GM18909 (cell line): ENCODE data around the gene STK32B.

Experiments
- ATAC-seq: cut with Tn5 transposase; IDR thresholded peaks from one replicate; pipeline ENCODE4 v1.9.1; 2021; ENCODE audit warnings: mild to moderate bottlenecking; ENCODE audit not compliant: unreplicated experiment, poor library complexity

STK32B gene

GRCh38 chr4:5460106-5460801 lies 409.0 kb downstream of the STK32B start:
- no peak for ATAC-seq

DNA sequence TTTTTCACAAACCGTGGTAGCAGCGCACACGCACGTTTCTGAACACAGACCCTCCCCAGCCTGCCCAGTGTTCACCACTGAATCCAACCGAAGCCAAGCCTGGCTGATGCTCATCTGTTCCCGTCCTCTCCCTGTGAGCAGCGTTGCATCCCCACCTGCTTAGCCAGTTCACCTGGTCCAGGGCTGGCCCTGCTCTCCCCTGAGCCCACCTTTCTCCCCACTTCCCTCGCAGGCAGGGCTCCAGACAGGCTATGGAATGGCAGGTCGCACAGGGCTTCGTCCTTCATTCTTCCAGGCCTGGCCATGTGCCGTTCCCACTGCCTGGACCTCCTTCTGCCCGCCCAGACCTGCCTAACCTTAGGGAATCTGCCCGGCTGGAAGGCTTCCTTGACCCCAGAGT lies 410.2 kb downstream of the STK32B start:
- ATAC-seq: no peak

DNA sequence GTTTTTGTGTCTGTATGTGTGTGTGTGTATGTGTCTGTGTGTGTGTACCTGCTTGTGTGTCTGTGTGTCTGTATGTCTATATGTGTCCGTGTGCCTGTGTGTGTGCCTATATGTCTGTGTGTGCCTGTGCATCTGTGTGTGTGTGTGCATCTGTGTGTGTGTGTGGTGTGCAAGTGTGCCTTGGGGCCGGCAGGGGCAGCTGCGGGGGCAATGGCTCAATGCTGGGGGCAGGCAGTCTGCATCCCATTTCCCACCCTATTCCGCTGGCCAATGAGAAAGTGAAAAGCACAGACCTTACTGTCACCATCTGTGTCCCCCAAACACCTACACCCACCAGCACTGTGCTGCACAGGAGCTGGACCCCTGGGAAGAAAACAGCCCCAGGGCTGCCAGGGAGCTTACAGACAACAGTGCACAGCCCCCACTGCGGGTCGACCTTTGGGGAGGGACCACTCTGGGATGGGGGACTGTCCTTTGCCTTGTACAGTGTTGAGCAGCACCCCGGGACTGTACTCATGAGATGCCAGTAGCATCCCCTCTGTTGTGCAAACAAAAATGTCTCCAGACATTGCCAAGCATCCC lies 411.1 kb downstream of the STK32B start:
- ATAC-seq: no peak

DNA sequence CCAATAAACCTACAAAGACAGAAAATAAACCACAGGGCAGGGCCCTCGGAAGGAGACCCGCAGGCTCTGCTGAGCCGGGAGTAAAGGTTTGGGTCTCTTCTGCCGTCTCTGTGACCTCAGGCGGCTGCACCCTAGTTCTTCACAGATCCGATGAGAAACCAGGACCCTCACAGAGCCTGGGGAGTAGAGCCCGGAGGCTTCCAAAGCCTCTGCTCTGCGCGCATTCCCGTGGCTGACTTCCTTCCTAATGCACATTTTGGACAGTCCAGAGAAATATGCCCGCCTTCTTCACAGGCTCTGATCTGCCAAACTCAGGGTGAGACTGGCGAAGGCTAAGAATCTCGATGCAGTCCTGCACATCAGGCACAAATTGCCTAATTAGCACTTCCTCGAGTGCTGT lies 411.6 kb downstream of the STK32B start:
- no peak for ATAC-seq

DNA sequence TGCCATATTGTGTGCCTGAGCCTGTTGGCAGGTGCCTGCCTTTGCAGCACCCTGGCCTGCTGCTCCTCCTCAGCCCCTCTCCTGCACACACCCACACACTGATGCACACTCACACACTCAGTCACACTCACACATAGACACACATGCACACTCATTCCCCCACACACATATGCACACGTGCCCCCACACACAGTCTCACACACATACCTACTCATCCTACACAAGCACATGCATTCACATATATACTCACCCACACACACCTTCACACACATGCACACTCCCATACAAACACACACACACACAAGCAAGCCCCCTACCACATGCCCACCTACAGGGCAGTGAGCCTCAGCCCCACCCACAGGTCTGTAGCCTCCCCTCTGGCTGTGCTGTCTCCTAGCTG lies 412.1 kb downstream of the STK32B start:
- no peak for ATAC-seq

- no peak for ATAC-seq
These were observed 412.8 kb downstream of the STK32B start for GRCh38 chr4:5463936-5464650.

GRCh38 chr4:5465529-5465928 lies 414.2 kb downstream of the STK32B start:
- ATAC-seq: no peak

DNA sequence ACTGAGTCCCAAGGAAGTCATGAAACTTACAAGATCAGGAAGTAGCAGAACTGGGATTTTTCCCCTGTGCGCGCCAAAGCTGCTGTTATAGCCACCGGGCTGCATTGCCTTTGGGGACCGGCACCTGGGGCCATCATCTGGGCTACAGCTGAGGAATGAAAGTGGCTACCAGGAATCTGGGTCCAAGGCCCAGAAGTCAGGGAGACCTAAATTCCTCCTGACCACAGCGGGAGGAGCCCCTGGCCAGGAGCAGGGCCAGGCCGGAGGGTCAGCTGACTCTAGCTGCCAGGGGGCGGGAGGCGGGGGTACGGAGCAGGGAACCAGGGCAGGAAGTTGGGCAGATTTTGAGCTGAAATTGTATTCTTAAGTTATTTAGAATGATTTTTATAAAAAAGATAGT lies 414.7 kb downstream of the STK32B start:
- no peak for ATAC-seq

- ATAC-seq: no peak
These were observed 415.8 kb downstream of the STK32B start for GRCh38 chr4:5467111-5467510.

GRCh38 chr4:5469151-5469775 lies 418.0 kb downstream of the STK32B start:
- no peak for ATAC-seq

DNA sequence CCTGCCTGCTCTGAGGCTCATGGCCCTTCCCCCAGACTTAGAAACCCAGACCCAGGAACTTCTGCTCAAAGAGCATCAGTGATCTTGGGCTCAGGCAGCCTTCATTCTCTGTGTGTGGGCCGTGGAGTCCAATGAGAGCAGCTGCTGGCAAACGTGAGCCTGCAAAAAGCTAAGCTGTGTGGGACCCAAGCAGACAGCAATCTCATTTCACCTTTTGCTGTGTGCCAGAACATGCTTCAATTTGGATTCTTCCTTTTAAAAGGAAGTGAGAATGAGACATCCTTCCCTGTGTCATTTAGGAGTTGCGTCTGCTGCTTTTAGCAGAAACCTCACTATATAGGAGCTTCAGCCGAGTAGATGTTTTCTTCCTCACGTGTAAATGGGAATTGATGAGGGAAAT lies 418.6 kb downstream of the STK32B start:
- ATAC-seq: no peak

DNA sequence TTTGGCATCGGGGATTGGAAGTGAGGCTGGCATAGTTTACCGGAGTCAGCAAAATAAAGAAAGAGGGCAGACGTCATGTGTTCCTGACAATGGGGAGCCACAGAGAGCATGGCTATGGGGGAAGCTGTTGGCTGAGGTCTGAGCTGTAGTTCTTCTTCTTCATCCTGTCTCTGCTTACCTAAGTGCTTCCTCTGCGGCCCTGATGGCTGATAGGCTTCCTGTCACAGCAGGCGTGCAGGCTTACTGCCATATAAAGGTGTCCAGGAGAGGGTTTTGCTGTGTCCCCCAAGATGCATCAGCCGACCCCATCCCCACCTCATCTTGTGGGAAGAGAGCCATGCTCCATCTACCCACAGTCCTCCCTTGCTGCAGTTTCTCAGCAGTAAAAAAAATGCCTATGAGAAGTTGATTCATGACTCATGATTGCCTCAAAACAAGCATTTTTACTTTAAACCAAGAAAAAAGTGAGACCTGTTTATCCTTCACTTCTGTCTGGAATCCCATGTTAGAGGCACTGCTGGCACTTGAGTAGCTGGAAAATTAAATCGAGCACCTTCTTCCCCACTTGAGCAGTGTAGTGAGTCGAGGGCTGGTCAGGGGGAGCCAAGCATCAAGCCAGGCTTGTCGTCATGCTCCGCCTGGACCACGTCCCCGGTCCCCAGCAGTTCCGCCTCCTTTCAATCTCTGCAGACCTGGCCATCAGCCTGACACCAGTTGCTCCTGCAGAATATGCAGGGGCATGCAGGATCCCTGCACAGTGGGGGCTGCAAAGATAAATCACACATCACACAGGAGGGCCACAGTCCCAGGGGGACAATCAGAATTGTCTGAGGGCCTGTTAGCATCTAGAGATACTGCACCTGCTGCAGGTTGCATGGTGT lies 419.3 kb downstream of the STK32B start:
- no peak for ATAC-seq

DNA sequence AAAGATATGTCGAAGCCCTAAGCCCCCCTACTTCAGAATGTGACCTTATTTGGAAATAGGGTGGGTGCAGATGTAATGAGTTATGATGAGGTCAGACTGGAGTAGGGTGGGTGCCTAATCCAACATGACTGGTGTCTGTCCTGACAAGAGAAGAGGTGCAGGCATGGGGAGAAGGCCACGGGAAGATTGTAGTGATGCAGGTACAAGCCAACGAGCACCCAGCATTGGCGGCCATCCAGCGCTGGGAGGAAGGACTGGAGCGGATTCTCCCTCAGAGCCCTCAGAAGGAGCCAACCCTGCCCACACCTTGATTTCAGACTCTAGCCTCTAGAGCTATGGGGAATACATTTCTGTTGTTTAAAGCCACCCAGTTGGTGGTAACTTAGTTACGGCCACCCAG lies 419.9 kb downstream of the STK32B start:
- ATAC-seq: no peak

- no peak for ATAC-seq
These were observed 420.4 kb downstream of the STK32B start for GRCh38 chr4:5471691-5472090.

DNA sequence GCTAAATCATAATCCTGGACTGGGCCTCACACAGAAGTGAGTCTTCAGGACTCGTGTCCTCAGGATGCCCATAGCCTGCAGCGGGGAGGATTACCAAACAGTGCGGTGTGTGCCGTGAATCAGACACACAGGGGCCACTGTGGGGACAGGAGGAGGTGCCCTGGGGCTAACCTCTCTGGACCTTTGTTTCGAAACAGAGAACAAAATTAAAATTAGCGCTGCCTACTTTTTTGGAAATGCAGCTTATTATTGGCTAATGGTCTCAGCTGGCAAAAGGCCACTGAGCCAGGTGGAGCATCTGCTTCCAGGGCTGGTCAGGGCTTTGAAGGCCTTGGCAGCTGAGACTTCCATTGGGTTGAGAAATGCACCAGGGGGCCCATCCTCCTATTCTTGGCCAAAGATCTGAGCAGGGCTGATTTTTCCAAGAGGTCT lies 420.9 kb downstream of the STK32B start:
- no peak for ATAC-seq

DNA sequence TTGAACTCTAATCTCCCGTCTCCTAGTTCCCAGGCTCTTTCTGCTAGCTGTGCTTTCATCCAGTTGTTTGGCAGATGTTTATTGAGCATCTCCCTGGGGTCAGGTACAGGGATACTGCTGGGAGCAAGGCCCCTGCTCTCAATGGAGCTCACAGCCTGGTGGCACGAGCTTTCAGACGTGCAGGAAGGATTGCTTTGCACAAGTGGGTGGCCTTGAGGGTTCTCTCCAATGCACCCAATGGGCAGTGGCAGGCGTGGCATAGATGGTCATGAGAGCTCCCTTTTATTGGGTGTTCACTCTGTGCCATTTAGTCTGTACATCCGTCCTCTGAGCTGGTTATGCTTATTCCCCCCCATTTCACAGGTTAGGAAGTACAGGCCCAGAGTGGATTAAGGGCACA lies 421.8 kb downstream of the STK32B start:
- no peak for ATAC-seq

DNA sequence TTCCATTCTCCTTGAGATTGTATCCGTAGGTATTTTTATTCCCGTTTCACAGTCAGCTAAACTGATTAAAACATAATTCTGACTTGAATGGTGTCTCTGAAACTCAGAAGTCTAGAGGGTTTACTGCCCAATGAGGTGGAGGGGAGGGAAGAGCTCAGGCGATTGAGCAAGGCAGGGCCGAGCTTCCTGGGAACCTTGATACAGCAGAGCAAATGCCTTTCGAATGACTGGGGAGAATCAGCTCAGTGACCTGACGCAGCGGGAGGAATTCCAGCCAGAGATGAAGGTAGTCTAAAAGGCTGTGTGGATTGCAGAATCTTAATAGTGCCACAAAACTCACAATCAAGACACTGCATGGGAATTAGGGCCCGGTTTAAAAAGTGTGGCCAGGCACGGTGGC lies 423.5 kb downstream of the STK32B start:
- no peak for ATAC-seq

GRCh38 chr4:5477613-5478012 lies 426.3 kb downstream of the STK32B start:
- no peak for ATAC-seq

GRCh38 chr4:5478169-5478568 lies 426.9 kb downstream of the STK32B start:
- ATAC-seq: no peak

GRCh38 chr4:5478697-5479096 lies 427.4 kb downstream of the STK32B start:
- no peak for ATAC-seq
